ENCODE data around the gene EIF1. TPM values are rescaled to one million over a fixed set of nuclear protein-coding genes. Genes with fewer than 3 reads are reported as not detected.

Gene EIF1
- total RNA-seq, 1 experiment from 2014 or later, result 481 TPM

- TF ChIP-seq ELF4 (CRISPR knock-in tag; IDR thresholded peaks at IDR 0.05; ENCODE audit: low read depth) (0 out of 2 replicates have a peak, but pooled peaks have one; percentile 11), FOXJ3 (CRISPR knock-in tag; IDR thresholded peaks at IDR 0.05; ENCODE audit: borderline replicate concordance) (no peak), NR2C2 (CRISPR knock-in tag; IDR thresholded peaks at IDR 0.05) (no peak), ZNF317 (CRISPR knock-in tag; IDR thresholded peaks at IDR 0.05; ENCODE audit: borderline replicate concordance, low read depth) (peak; percentile 29; the same call in 1 of the 2 replicates), ZNF671 (CRISPR knock-in tag; IDR thresholded peaks at IDR 0.05) (no peak)
- TF ChIP-seq, protein P1, sequence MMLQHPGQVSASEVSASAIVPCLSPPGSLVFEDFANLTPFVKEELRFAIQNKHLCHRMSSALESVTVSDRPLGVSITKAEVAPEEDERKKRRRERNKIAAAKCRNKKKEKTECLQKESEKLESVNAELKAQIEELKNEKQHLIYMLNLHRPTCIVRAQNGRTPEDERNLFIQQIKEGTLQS (CRISPR knock-in tag; conservative IDR thresholded peaks at IDR 0.05), result no peak
- TF ChIP-seq, protein P2, sequence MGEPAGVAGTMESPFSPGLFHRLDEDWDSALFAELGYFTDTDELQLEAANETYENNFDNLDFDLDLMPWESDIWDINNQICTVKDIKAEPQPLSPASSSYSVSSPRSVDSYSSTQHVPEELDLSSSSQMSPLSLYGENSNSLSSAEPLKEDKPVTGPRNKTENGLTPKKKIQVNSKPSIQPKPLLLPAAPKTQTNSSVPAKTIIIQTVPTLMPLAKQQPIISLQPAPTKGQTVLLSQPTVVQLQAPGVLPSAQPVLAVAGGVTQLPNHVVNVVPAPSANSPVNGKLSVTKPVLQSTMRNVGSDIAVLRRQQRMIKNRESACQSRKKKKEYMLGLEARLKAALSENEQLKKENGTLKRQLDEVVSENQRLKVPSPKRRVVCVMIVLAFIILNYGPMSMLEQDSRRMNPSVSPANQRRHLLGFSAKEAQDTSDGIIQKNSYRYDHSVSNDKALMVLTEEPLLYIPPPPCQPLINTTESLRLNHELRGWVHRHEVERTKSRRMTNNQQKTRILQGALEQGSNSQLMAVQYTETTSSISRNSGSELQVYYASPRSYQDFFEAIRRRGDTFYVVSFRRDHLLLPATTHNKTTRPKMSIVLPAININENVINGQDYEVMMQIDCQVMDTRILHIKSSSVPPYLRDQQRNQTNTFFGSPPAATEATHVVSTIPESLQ (CRISPR knock-in tag; IDR thresholded peaks at IDR 0.05), result no peak
Measured at GRCh38 chr17:41689497-41690299, 1.0 kb downstream of the EIF1 start (continued).

DNA sequence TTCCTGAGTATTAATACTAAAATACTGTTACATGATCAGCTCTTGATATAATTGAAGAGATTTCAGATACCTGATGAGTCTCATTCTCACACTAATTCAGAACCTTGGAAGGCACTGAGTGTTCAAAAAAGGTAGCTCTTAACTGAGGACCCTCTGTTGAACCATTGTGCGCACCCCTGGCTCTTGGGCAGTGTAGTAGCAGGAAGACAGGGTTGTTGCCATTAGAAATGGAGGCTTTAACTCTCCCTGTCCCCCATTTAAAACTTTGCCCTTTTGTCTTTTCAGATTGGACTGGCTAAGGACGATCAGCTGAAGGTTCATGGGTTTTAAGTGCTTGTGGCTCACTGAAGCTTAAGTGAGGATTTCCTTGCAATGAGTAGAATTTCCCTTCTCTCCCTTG is 1.8 kb downstream of the EIF1 start:
- peaks cover 13% of the 10 kb centered on the region for H3K9me3 Mint-ChIP-seq
- peaks cover 15% of the 10 kb centered on the region for H3K4me1 Mint-ChIP-seq
- POLR2A ChIA-PET, result interaction anchor here (1.1 to 5.1 kb wide), 7 partner anchors 12 to 229 kb away, joined by 3 to 42 read pairs (median 5); partner anchors contain the start of gene JUP
- peaks cover 2% of the 10 kb centered on the region for H3K27me3 Mint-ChIP-seq (ENCODE audit: low read depth)
- peaks cover 40% of the 10 kb centered on the region for H3K36me3 Mint-ChIP-seq
- ATAC-seq (no peak), DNase-seq (ENCODE audit: low spot score) (no peak)
- CTCF ChIA-PET, result interaction anchor here (1.0 to 3.1 kb wide), 9 partner anchors 11 to 1471 kb away, joined by 3 to 47 read pairs (median 6); partner anchors contain the start of genes JUP and WIPF2
- peak overlapping the region; percentile 92 for H3K4me3 Mint-ChIP-seq
- H3K27ac Mint-ChIP-seq, result peak overlapping the region; percentile 98
- TF ChIP-seq, protein P3, sequence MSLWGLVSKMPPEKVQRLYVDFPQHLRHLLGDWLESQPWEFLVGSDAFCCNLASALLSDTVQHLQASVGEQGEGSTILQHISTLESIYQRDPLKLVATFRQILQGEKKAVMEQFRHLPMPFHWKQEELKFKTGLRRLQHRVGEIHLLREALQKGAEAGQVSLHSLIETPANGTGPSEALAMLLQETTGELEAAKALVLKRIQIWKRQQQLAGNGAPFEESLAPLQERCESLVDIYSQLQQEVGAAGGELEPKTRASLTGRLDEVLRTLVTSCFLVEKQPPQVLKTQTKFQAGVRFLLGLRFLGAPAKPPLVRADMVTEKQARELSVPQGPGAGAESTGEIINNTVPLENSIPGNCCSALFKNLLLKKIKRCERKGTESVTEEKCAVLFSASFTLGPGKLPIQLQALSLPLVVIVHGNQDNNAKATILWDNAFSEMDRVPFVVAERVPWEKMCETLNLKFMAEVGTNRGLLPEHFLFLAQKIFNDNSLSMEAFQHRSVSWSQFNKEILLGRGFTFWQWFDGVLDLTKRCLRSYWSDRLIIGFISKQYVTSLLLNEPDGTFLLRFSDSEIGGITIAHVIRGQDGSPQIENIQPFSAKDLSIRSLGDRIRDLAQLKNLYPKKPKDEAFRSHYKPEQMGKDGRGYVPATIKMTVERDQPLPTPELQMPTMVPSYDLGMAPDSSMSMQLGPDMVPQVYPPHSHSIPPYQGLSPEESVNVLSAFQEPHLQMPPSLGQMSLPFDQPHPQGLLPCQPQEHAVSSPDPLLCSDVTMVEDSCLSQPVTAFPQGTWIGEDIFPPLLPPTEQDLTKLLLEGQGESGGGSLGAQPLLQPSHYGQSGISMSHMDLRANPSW (CRISPR knock-in tag; conservative IDR thresholded peaks at IDR 0.05; ENCODE audit: low read depth), result no peak
- TF ChIP-seq TP53 (CRISPR knock-in tag; IDR thresholded peaks at IDR 0.05) (no peak), ZNF317 (CRISPR knock-in tag; IDR thresholded peaks at IDR 0.05; ENCODE audit: borderline replicate concordance, low read depth) (no peak), NFYB (CRISPR knock-in tag; conservative IDR thresholded peaks at IDR 0.05; ENCODE audit: low read depth) (no peak), ZBTB21 (CRISPR knock-in tag; IDR thresholded peaks at IDR 0.05; ENCODE audit: borderline replicate concordance) (no peak), NR2C2 (CRISPR knock-in tag; IDR thresholded peaks at IDR 0.05) (no peak), RORB (CRISPR knock-in tag; IDR thresholded peaks at IDR 0.05) (peak; percentile 79; the same call in 1 of the 2 replicates), SMAD4 (CRISPR knock-in tag; IDR thresholded peaks at IDR 0.05) (no peak), IRF2 (CRISPR knock-in tag; IDR thresholded peaks at IDR 0.05; ENCODE audit: borderline replicate concordance, low read depth) (no peak), FOXP4 (CRISPR knock-in tag; IDR thresholded peaks at IDR 0.05) (no peak), ZNF671 (CRISPR knock-in tag; IDR thresholded peaks at IDR 0.05) (0 out of 2 replicates have a peak, but pooled peaks have one; percentile 57), TCF7 (CRISPR knock-in tag; IDR thresholded peaks at IDR 0.05; ENCODE audit: low read depth) (no peak), EMX1 (CRISPR knock-in tag; IDR thresholded peaks at IDR 0.05) (no peak), ZNF532 (CRISPR knock-in tag; IDR thresholded peaks at IDR 0.05; ENCODE audit: borderline replicate concordance) (no peak), NFATC4 (CRISPR knock-in tag; IDR thresholded peaks at IDR 0.05) (0 out of 2 replicates have a peak, but pooled peaks have one; percentile 61), RELA (CRISPR knock-in tag; IDR thresholded peaks at IDR 0.05; ENCODE audit: borderline replicate concordance) (no peak), SP1 (CRISPR knock-in tag; conservative IDR thresholded peaks at IDR 0.05) (no peak)
- TF ChIP-seq, protein P4, sequence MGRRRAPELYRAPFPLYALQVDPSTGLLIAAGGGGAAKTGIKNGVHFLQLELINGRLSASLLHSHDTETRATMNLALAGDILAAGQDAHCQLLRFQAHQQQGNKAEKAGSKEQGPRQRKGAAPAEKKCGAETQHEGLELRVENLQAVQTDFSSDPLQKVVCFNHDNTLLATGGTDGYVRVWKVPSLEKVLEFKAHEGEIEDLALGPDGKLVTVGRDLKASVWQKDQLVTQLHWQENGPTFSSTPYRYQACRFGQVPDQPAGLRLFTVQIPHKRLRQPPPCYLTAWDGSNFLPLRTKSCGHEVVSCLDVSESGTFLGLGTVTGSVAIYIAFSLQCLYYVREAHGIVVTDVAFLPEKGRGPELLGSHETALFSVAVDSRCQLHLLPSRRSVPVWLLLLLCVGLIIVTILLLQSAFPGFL (CRISPR knock-in tag; IDR thresholded peaks at IDR 0.05; ENCODE audit: borderline replicate concordance), result no peak

Measured in WTC11 (cell line).